Esophagus muscularis mucosa (tissue), 4 donors: ENCODE measurements around the gene PTPRB.

Experiments
- CTCF ChIP-seq, 3 experiments: fragments of 200-600 bp in 2 of 3; fragments of 450-650 bp in 1 of 3; sonication (generic) in 2 of 3; IDR thresholded peaks; one replicate each; pipeline ENCODE4 v1.5.1; 2017 to 2019; ENCODE audit warnings: antibody characterized with exemption in 3 of 3, mild to moderate bottlenecking in 2 of 3, moderate library complexity in 1 of 3
- EP300 ChIP-seq: sonication (generic); formaldehyde crosslinking; IDR thresholded peaks from one replicate; pipeline ENCODE4 v1.6.1; 2017; ENCODE audit warnings: antibody characterized with exemption
- POLR2A ChIP-seq: fragments of 450-650 bp; IDR thresholded peaks from one replicate; pipeline ENCODE4 v1.6.1; 2017; ENCODE audit warnings: antibody characterized with exemption, moderate library complexity, mild to moderate bottlenecking, low read depth
- POLR2AphosphoS5 ChIP-seq, 2 donors: sonication (generic); formaldehyde crosslinking; IDR thresholded peaks; one replicate each; pipeline ENCODE4 v1.6.1; 2017; ENCODE audit warnings: antibody characterized with exemption in 2 of 2

GRCh38 chr12:70639535-70639934 is 2.3 kb upstream of the PTPRB start:
- TF ChIP-seq CTCF (IDR thresholded peaks at IDR 0.05) (no peak), POLR2A (no peak), EP300 (no peak), POLR2AphosphoS5 (IDR thresholded peaks at IDR 0.05) (no peak)
